PC-9 (cell line): ENCODE measurements around the gene PJA2. TPM values are rescaled to one million over a fixed set of nuclear protein-coding genes. Genes with fewer than 3 reads are reported as not detected.

Experiments used
- BruUV-seq: library from RNA; stranded (reverse); fragments of 400-500 nt; replicated peaks from 2 replicates; lab custom pipeline; 2021; lab: Mats Ljungman, UMichigan
- CTCF ChIA-PET: fragments of 300-600 bp; sonication (Branson Sonifier 250); formaldehyde crosslinking; loops from one replicate; lab custom pipeline; 2022; ENCODE audit warnings: antibody characterized with exemption; lab: Charles Lee
- POLR2A ChIA-PET: fragments of 300-600 bp; sonication (Branson Sonifier 250); formaldehyde crosslinking; loops from one replicate; lab custom pipeline; 2022; ENCODE audit warnings: antibody characterized with exemption; ENCODE audit not compliant: unreplicated experiment; lab: Charles Lee
- DNase-seq, 2 experiments: peaks; one replicate each; pipeline versions ENCODE4 v3.0.0 to v3.0.0-alpha.2; 2015 to 2022; ENCODE audit warnings: mixed read lengths in 1 of 2
- H2AFZ ChIP-seq: fragments of 200-600 bp; sonication (generic); 2 replicates; pipeline ENCODE4 v1.8.1; 2017; ENCODE audit warnings: antibody characterized with exemption
- H3F3A ChIP-seq: fragments of 200-600 bp; sonication (generic); 2 replicates; pipeline ENCODE4 v1.8.1; 2017; ENCODE audit warnings: antibody characterized with exemption, mild to moderate bottlenecking, low read depth; ENCODE audit not compliant: insufficient read depth
- H3K27ac ChIP-seq: fragments of 200-600 bp; sonication (generic); 2 replicates; pipeline ENCODE4 v1.6.1; 2016; ENCODE audit warnings: mixed run types
- H3K27me3 ChIP-seq: fragments of 200-600 bp; sonication (generic); 2 replicates; pipeline ENCODE4 v1.6.1; 2016; ENCODE audit warnings: low read depth, mixed run types; ENCODE audit not compliant: insufficient read depth
- H3K36me3 ChIP-seq: fragments of 200-600 bp; sonication (generic); 2 replicates; pipeline ENCODE4 v1.6.1; 2016; ENCODE audit warnings: low read depth, mixed run types
- H3K4me1 ChIP-seq: fragments of 200-600 bp; sonication (generic); replicated peaks from 2 replicates; pipeline ENCODE4 v1.6.1; 2016; ENCODE audit warnings: mixed run types; ENCODE audit not compliant: insufficient read depth
- H3K4me2 ChIP-seq: fragments of 200-600 bp; sonication (generic); 2 replicates; pipeline ENCODE4 v1.6.1; 2017; ENCODE audit warnings: mixed run types
- H3K4me3 ChIP-seq: fragments of 200-600 bp; sonication (generic); 2 replicates; pipeline ENCODE4 v1.6.1; 2016; ENCODE audit warnings: mixed run types
- H3K79me2 ChIP-seq: fragments of 200-600 bp; sonication (generic); 2 replicates; pipeline ENCODE4 v1.6.1; 2017; ENCODE audit warnings: low read depth, mixed run types
- H3K9me2 ChIP-seq: fragments of 200-600 bp; sonication (generic); 2 replicates; pipeline ENCODE4 v1.8.1; 2017; ENCODE audit warnings: mild to moderate bottlenecking; ENCODE audit not compliant: insufficient read depth
- H3K9me3 ChIP-seq: fragments of 200-600 bp; sonication (generic); 2 replicates; pipeline ENCODE4 v1.8.1; 2016; ENCODE audit warnings: low read depth; ENCODE audit not compliant: insufficient read depth
- H4K20me1 ChIP-seq: fragments of 200-600 bp; sonication (generic); 2 replicates; pipeline ENCODE4 v1.8.1; 2017; ENCODE audit not compliant: insufficient read depth
- CTCF ChIP-seq: fragments of 200-600 bp; sonication (generic); conservative IDR thresholded peaks from 2 replicates; pipeline ENCODE4 v1.6.1; 2017; ENCODE audit warnings: mixed run types, antibody characterized with exemption, mild to moderate bottlenecking, moderate library complexity
- EZH2 ChIP-seq: fragments of 200-600 bp; sonication (generic); IDR thresholded peaks from 2 replicates; pipeline ENCODE4 v1.8.0; 2017; ENCODE audit warnings: antibody characterized with exemption, low read depth
- intact Hi-C: fragments of 100-400 bp; cut with micrococcal nuclease; formaldehyde crosslinking; loops from one replicate; pipeline ENCODE4 v1.10.0; 2022; ENCODE audit not compliant: unreplicated experiment
- total RNA-seq: library from RNA; stranded (reverse); gene quantifications from 2 replicates; pipeline ENCODE4 v1.2.3, GENCODE V29; 2021

The PJA2 gene
- total RNA-seq, 1 experiment from 2014 or later, result 29.9 TPM

- Histone ChIP-seq H3K4me2 (no peak overlapping the region), H3K36me3 (no peaks in the 10 kb centered on the region), H2AFZ (no peak overlapping the region), H3K9me2 (no peaks in the 10 kb centered on the region; the same call in 1 of the 2 replicates), H3K27me3 (0 out of 2 replicates have a peak, but pooled peaks cover 8% of the 10 kb centered on the region), H3K9me3 (no peaks in the 10 kb centered on the region), H3F3A (no peaks in the 10 kb centered on the region), H4K20me1 (no peaks in the 10 kb centered on the region), H3K79me2 (no peaks in the 10 kb centered on the region), H3K4me1 (no peaks in the 10 kb centered on the region), H3K27ac (no peak overlapping the region), H3K4me3 (no peak overlapping the region)
- ChIA-PET CTCF (no interaction called here), POLR2A (no interaction called here)
- no TSS peak for BruUV-seq
- intact Hi-C loops, result no loop called here
- TF ChIP-seq CTCF, result no peak
- TF ChIP-seq EZH2, result no peak
- DNase-seq, result no peak
Observed at GRCh38 chr5:109305352-109305751, 104.4 kb downstream of the PJA2 start.

- ChIA-PET CTCF (interaction anchor here (0.6 kb wide), 1 partner anchor 10 kb away, joined by 4 read pairs; no protein-coding TSS in a partner anchor), POLR2A (no interaction called here)
- H3K27me3 ChIP-seq, result 0 out of 2 replicates have a peak, but pooled peaks cover 8% of the 10 kb centered on the region
- no peaks in the 10 kb centered on the region for H3K36me3 ChIP-seq
- H3F3A ChIP-seq, result no peaks in the 10 kb centered on the region
- BruUV-seq, result no TSS peak
- H3K9me2 ChIP-seq, result no peaks in the 10 kb centered on the region; the same call in 1 of the 2 replicates
- H3K4me3 ChIP-seq, result no peak overlapping the region
- H3K27ac ChIP-seq, result no peak overlapping the region
- TF ChIP-seq EZH2 (no peak), CTCF (no peak)
- intact Hi-C loops, result no loop called here
- H3K4me2 ChIP-seq, result no peak overlapping the region
- H3K4me1 ChIP-seq, result no peaks in the 10 kb centered on the region
- H4K20me1 ChIP-seq, result no peaks in the 10 kb centered on the region
- H2AFZ ChIP-seq, result no peak overlapping the region
- no peaks in the 10 kb centered on the region for H3K79me2 ChIP-seq
- H3K9me3 ChIP-seq, result no peaks in the 10 kb centered on the region
- no peak for DNase-seq
Observed at GRCh38 chr5:109304309-109304708, 105.5 kb downstream of the PJA2 start.

- Histone ChIP-seq H4K20me1 (no peaks in the 10 kb centered on the region), H3K9me3 (no peaks in the 10 kb centered on the region), H3K27ac (no peak overlapping the region), H3K79me2 (no peaks in the 10 kb centered on the region), H3K36me3 (no peaks in the 10 kb centered on the region), H3F3A (no peaks in the 10 kb centered on the region), H3K4me3 (no peak overlapping the region), H3K4me1 (no peaks in the 10 kb centered on the region), H3K27me3 (no peaks in the 10 kb centered on the region), H2AFZ (no peak overlapping the region), H3K9me2 (no peaks in the 10 kb centered on the region), H3K4me2 (no peak overlapping the region)
- no peak for TF ChIP-seq CTCF
- TF ChIP-seq EZH2, result no peak
- intact Hi-C loops, result no loop called here
- DNase-seq, result no peak
- POLR2A ChIA-PET, result no interaction called here
- CTCF ChIA-PET, result no interaction called here
- BruUV-seq, result no TSS peak
Observed at GRCh38 chr5:109300367-109300766, 109.4 kb downstream of the PJA2 start.
